GM12892 (cell line): ENCODE measurements around the gene TTC39A.

Experiments used
- POLR2A ChIP-seq: IDR thresholded peaks from 2 replicates; pipeline ENCODE4 v1.6.1; 2011; ENCODE audit warnings: low read depth, low read length, control low read depth
- TAF1 ChIP-seq: IDR thresholded peaks from 2 replicates; pipeline ENCODE4 v1.6.1; 2011; ENCODE audit warnings: low read depth, mild to moderate bottlenecking, control low read depth, low read length, borderline replicate concordance

DNA sequence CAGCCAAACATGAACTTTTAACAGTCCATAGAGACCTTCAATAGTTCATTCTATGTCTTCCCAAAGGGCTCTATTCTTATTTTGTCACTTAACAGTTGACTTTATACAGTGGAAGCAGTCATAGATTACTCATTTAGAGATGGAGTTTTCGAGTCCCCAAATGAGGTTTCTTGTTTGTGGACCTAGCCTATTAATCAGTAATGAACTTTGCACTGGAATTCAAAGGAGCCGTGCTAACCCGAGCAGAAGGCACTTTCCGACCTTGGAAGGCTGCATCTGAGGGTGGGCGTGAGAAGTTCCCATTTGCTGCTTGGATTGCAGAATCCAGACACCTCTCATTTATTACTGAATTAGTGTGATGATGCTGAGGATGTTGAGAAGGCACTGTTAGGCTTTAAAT lies 46.4 kb downstream of the TTC39A start:
- no peak for TF ChIP-seq POLR2A
- TF ChIP-seq TAF1: no peak
